GM18868 (cell line): ENCODE measurements around the gene ZSWIM9.
A peak's percentile ranks its signal among the peaks of the same experiment; 100 is the strongest.

Source experiments
- ATAC-seq: cut with Tn5 transposase; IDR thresholded peaks from one replicate; pipeline ENCODE4 v1.9.1; 2021; ENCODE audit warnings: mild to moderate bottlenecking, moderate library complexity; ENCODE audit not compliant: unreplicated experiment

The ZSWIM9 gene

DNA sequence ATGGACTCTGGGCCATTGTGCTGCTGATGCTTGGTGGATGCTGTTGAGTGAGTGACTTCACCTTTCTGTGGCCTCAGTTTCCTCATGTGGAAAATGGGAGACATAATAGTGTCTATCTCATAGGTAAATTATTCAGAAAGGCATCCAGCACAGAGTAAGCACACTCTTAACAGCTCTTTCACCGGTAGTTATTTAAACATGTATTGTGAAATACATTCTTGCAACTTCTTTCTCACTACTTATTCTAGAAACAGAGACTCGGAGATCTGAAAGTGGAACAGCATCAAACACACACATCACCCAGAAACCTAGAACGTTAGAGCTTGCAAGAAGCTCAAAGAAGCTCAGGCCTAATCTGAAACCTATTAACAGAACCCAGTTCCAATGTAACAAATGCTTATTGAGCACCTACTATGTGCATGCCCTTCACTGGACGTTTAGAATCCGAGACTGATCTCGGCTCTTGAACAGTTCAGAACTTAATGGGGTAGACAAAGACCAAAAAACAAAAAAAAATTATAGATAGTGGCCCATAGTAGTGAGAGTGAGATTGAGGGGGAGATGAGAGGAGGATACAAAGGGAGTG, 4.1 kb downstream of the ZSWIM9 start:
- ATAC-seq: no peak

- no peak for ATAC-seq
Measured at GRCh38 chr19:48175578-48175977, 5.1 kb downstream of the ZSWIM9 start.

DNA sequence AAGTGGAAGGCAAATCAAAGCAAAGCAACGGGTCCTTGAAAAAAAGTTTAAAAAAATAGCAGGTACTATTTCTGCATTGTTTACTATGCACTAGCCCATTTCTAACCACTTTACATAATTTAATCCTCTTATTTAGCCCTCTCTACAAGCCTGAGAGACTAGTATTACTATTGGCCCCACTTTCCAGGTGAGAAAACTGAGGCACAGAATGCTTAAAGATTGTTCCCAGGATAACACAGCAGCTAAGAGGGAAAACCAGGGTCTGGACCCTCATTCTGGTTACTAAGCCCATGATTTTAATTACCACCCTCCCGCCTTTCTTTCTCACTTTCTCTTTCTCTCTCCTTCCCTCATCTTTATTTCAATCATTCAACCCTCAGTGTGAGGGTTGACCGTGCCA, 5.7 kb downstream of the ZSWIM9 start:
- ATAC-seq: no peak

- ATAC-seq: no peak
Measured at GRCh38 chr19:48181505-48181904, 11.0 kb downstream of the ZSWIM9 start.

GRCh38 chr19:48182434-48182833, 12.0 kb downstream of the ZSWIM9 start:
- no peak for ATAC-seq

DNA sequence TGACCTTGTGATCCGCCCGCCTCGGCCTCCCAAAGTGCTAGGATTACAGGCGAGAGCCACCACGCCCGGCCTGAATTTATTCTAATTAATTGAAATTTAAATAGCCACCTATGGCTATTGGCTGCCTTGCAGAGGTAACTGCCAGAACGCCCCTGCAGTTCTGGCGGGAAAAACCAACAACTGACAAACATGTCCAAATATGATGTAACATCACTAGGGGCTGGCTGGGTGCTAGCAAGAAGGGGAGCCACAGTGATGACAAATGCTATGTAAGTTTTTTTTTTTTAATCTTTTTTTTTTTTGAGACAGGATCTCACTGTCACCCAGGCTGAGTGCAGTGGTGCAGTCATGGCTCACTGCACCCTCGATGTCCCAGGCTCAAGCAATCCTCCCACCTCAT, 12.9 kb downstream of the ZSWIM9 start:
- no peak for ATAC-seq

DNA sequence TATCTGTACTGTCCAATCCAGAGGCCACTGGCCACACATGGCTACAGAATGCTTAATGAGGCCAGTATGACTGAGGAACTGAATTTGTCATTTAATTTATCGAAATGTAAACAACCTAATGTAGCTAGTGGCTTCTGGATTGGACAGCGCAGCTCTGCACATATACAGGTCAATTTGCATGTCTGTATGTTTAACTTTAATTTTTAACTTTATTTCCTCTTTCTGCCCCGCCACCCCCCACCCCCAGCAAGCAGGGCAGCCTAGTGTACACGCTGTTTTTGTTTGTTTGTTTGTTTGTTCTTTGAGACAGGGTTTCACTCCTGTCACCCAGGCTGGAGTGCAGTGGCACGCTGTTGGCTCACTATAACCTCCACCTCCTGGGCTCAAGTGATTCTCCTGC, 15.5 kb downstream of the ZSWIM9 start:
- no peak for ATAC-seq

DNA sequence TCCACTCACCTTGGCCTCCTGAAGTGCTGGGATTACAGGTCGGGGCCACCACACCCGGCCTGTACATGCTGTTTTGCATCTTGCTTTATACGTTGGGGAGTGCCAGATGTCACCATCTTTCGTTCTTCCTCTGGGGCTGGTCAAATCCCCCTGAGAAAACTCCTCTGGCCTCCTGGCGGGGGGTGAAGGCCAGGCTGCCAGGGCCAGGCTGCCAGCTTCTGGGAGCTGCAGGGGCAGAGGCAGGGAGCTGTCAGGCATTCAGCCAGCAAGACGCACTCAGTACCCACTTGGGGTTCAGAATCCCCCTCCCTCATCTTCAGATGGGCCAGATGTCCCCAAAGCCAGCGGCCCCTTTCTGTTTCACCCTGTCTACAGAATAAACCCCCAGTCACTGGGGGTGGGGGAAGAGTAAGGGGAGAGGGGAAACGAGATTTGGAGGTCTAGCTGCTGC, 16.1 kb downstream of the ZSWIM9 start:
- no peak for ATAC-seq

GRCh38 chr19:48190288-48190884, 19.9 kb downstream of the ZSWIM9 start:
- no peak for ATAC-seq

GRCh38 chr19:48190885-48191284, 20.4 kb downstream of the ZSWIM9 start:
- no peak for ATAC-seq

DNA sequence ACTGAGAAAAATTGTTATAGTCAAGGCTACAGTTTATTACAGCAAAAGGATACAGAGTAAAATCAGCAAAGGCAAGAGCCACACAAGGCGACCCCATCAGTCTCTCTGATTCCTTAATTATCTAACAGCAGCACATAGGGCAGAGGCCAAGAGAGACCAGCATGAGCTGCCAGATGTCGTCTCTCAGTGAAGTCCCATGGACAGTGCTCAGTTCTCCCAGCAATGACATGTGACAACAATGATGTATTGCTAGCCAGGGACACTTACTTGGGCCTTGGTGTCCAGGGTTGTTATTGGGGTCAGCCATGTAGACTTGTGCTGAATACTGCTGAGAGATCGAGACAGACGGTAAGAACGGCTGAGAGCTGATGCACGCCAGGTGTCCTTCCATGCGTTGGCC, 22.3 kb downstream of the ZSWIM9 start:
- ATAC-seq: no peak

GRCh38 chr19:48194041-48194843, 23.8 kb downstream of the ZSWIM9 start:
- ATAC-seq: no peak

DNA sequence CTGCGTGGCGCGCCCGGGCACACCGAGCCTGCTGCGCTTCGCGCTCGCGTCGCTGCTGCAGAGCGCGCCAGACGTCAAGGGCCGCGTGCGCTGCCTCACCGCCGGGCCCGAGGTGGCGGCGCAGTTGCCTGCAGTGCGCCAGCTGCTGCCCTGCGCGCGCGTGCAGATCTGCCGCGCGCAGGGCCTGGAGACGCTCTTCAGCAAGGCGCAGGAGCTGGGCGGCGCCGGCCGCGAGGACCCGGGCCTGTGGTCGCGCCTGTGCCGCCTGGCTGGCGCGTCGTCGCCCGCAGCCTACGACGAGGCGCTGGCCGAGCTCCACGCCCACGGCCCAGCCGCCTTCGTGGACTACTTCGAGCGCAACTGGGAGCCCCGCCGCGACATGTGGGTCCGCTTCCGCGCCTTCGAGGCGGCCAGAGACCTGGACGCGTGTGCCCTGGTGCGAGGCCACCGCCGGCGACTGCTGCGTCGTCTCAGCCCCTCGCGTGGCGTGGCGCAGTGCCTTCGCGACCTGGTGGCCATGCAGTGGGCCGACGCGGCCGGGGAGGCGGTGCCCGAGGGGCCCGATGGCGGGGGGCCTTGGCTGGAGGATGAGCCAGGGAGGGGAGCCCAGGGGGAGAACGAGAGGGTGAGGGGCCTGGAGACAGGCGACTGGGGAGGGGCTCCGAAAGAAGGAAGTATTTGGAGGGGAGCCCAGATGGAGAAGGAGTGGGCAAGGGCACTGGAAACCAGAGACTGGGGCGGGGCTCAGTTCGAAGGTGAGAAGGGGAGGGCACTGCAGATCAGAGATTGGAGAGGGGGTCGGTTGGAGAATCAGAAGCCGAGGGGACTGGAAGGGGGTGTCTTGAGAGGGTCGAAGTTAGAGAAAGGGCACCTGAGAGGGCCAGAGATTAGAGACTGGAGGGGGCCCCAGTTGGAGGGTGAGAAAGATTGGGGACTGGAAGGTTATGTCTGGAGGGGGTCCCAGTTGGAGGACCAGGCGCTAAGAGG, 24.7 kb downstream of the ZSWIM9 start:
- ATAC-seq: no peak

GRCh38 chr19:48196321-48196763, 25.9 kb downstream of the ZSWIM9 start:
- no peak for ATAC-seq

GRCh38 chr19:48196933-48197665, 26.6 kb downstream of the ZSWIM9 start:
- no peak for ATAC-seq

GRCh38 chr19:48203222-48203793, 32.8 kb downstream of the ZSWIM9 start:
- no peak for ATAC-seq

GRCh38 chr19:48203794-48204628, 33.5 kb downstream of the ZSWIM9 start:
- peak; percentile 95 for ATAC-seq

- ATAC-seq: no peak
Measured at GRCh38 chr19:48206397-48207093, 36.1 kb downstream of the ZSWIM9 start.
